Measurements from ENCODE around the gene CASZ1. TPM values are rescaled to one million over a fixed set of nuclear protein-coding genes. Genes with fewer than 3 reads are reported as not detected.

The CASZ1 gene
- total and polyA plus RNA-seq, 8 donors = 6.0 to 166 (median 39.8) TPM

- H3K27ac ChIP-seq = no peak overlapping the region
- no peaks in the 10 kb centered on the region for H3K9me3 ChIP-seq
- H3K4me3 ChIP-seq = no peak overlapping the region
- intact Hi-C loops (cut with DNase I; ENCODE audit: low total_unique reads) = no loop called here
- DNase-seq = no peak
- WGBS, 5 donors = 96 to 100% (median 98%) methylated on average over 7 of the region's 7 CpGs
- peaks cover 0 to 5% (median under 1%) of the 10 kb centered on the region in 4 donors for H3K4me1 ChIP-seq
- TF ChIP-seq POLR2A (IDR thresholded peaks at IDR 0.05) = no peak
- TF ChIP-seq POLR2AphosphoS5 (IDR thresholded peaks at IDR 0.05) = no peak
- no peak for TF ChIP-seq EP300 (IDR thresholded peaks at IDR 0.05)
- H3K27me3 ChIP-seq = no peaks in the 10 kb centered on the region
- peaks cover 0 to 15% (median 0%) of the 10 kb centered on the region in 4 donors for H3K36me3 ChIP-seq
Observed at GRCh38 chr1:10604966-10605365, 191.5 kb downstream of the CASZ1 start.

- intact Hi-C loops (cut with DNase I; ENCODE audit: low total_unique reads) = no loop called here
- Histone ChIP-seq H3K27me3 (no peaks in the 10 kb centered on the region), H3K9me3 (no peaks in the 10 kb centered on the region), H3K27ac (no peak overlapping the region), H3K4me3 (no peak overlapping the region), H3K36me3 (peaks cover 0 to 25% (median 3%) of the 10 kb centered on the region in 4 donors), H3K4me1 (peaks cover 3 to 21% (median 12%) of the 10 kb centered on the region in 4 donors)
- DNase-seq = no peak
- TF ChIP-seq POLR2A (IDR thresholded peaks at IDR 0.05) (no peak), POLR2AphosphoS5 (IDR thresholded peaks at IDR 0.05) (no peak), EP300 (IDR thresholded peaks at IDR 0.05) (no peak), CTCF (IDR thresholded peaks at IDR 0.05) (no peak)
- WGBS, 5 donors = 76 to 85% (median 78%) methylated on average over 3 of the region's 3 CpGs
Observed at GRCh38 chr1:10602936-10603335, 193.5 kb downstream of the CASZ1 start.

GRCh38 chr1:10601342-10602070 lies 194.9 kb downstream of the CASZ1 start:
- no peak overlapping the region for H3K27ac ChIP-seq
- no peaks in the 10 kb centered on the region for H3K9me3 ChIP-seq
- no peak overlapping the region for H3K4me3 ChIP-seq
- no peak for DNase-seq
- intact Hi-C loops (cut with DNase I; ENCODE audit: low total_unique reads) = no loop called here
- peaks cover 17 to 34% (median 20%) of the 10 kb centered on the region in 4 donors for H3K4me1 ChIP-seq
- WGBS, 5 donors = 90 to 94% (median 93%) methylated on average over 6 of the region's 6 CpGs
- TF ChIP-seq CTCF (IDR thresholded peaks at IDR 0.05) (no peak), POLR2AphosphoS5 (IDR thresholded peaks at IDR 0.05) (no peak), POLR2A (IDR thresholded peaks at IDR 0.05) (no peak), EP300 (IDR thresholded peaks at IDR 0.05) (no peak)
- H3K36me3 ChIP-seq = peaks cover 0 to 25% (median 3%) of the 10 kb centered on the region in 4 donors
- H3K27me3 ChIP-seq = no peaks in the 10 kb centered on the region

- peaks cover 0 to 13% (median 3%) of the 10 kb centered on the region in 4 donors for H3K36me3 ChIP-seq
- WGBS, 5 donors = 50 to 71% (median 62%) methylated on average over 5 to 6 of the region's 6 CpGs
- no peak overlapping the region for H3K27ac ChIP-seq
- no peak overlapping the region for H3K4me3 ChIP-seq
- peaks cover 23 to 54% (median 32%) of the 10 kb centered on the region in 4 donors for H3K4me1 ChIP-seq
- TF ChIP-seq EP300 (IDR thresholded peaks at IDR 0.05) (no peak), POLR2AphosphoS5 (IDR thresholded peaks at IDR 0.05) (no peak), CTCF (IDR thresholded peaks at IDR 0.05) (no peak), POLR2A (IDR thresholded peaks at IDR 0.05) (no peak)
- no peaks in the 10 kb centered on the region for H3K9me3 ChIP-seq
- intact Hi-C loops (cut with DNase I; ENCODE audit: low total_unique reads) = loop anchor here (10.0 kb wide), 1 partner anchor 55 kb away; no protein-coding TSS in a partner anchor
- DNase-seq = peak in 1 of 2 donors; percentile 44
- H3K27me3 ChIP-seq = no peaks in the 10 kb centered on the region
Observed at GRCh38 chr1:10599194-10599861, 197.1 kb downstream of the CASZ1 start.

All from stomach (tissue), 9 donors.